Measurements from ENCODE around the gene C20orf204. TPM values are rescaled to one million over a fixed set of nuclear protein-coding genes. Genes with fewer than 3 reads are reported as not detected.

Gene C20orf204
- total and polyA plus RNA-seq, 2 of the 8 experiments (the other 6 are each of a cell fraction or from before 2014, with no cell fraction given) = 0.39 to 0.52 TPM

DNA sequence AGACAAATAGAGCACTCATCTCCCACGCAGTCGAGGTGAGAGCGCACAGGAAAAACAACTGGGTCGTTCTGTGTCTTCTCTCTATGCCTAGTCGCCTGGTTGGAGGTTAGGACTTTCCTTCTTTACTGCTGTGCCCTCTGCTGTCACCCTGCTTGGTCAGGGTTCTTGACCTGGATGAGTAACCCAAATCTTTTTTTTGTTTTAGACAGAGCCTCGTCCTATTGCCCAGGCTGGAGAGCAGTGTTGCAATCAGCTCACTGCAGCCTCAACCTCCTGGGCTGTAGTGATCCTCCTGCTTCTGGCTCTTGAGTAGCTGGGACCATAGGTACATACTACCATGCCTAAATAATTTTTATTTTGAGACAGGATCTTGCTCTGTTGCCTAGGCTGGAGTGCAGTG is 30.6 kb upstream of the C20orf204 start:
- DNase-seq (ENCODE audit: low read depth in 1 of 2, low spot score in 2 of 2) (no peak), FAIRE-seq (no peak)
- TF ChIP-seq MAFK (IDR thresholded peaks at IDR 0.05; ENCODE audit: low read depth, low read length) (no peak), SRF (IDR thresholded peaks at IDR 0.05; ENCODE audit: low read depth, low read length) (no peak), YY1 (IDR thresholded peaks at IDR 0.05; ENCODE audit: low read depth, low read length) (no peak), BCL11A (IDR thresholded peaks at IDR 0.05; ENCODE audit: low read depth in 2 of 2, low read length in 2 of 2) (no peak), POLR2AphosphoS5 (IDR thresholded peaks at IDR 0.05; ENCODE audit: low read depth, low read length) (no peak), KDM4A (IDR thresholded peaks at IDR 0.05; ENCODE audit: low read depth, low read length, severe bottlenecking) (no peak), ASH2L (IDR thresholded peaks at IDR 0.05; ENCODE audit: low read length) (no peak), POU5F1 (IDR thresholded peaks at IDR 0.05; ENCODE audit: low read depth, low read length) (no peak), ZNF274 (IDR thresholded peaks at IDR 0.05; ENCODE audit: borderline replicate concordance, extremely low read depth, low read length) (no peak), JUND (IDR thresholded peaks at IDR 0.05; ENCODE audit: low read length) (no peak)
- TF ChIP-seq, protein P1, sequence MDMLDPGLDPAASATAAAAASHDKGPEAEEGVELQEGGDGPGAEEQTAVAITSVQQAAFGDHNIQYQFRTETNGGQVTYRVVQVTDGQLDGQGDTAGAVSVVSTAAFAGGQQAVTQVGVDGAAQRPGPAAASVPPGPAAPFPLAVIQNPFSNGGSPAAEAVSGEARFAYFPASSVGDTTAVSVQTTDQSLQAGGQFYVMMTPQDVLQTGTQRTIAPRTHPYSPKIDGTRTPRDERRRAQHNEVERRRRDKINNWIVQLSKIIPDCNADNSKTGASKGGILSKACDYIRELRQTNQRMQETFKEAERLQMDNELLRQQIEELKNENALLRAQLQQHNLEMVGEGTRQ (IDR thresholded peaks at IDR 0.05; ENCODE audit: low read length) = no peak
- TF ChIP-seq, protein P2, sequence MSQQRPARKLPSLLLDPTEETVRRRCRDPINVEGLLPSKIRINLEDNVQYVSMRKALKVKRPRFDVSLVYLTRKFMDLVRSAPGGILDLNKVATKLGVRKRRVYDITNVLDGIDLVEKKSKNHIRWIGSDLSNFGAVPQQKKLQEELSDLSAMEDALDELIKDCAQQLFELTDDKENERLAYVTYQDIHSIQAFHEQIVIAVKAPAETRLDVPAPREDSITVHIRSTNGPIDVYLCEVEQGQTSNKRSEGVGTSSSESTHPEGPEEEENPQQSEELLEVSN (IDR thresholded peaks at IDR 0.05) = no peak
- H3K4ac ChIP-seq (replicated peaks; ENCODE audit: insufficient read length, low read depth, low read length) = no peak overlapping the region
- no peak overlapping the region for H2BK5ac ChIP-seq (ENCODE audit: low read depth, low read length)
- H2BK120ac ChIP-seq (replicated peaks; ENCODE audit: low read depth, low read length) = no peak overlapping the region
- WGBS, 2 experiments (ENCODE audit: extremely low coverage in 1 of 2, insufficient coverage in 1 of 2, insufficient read length in 1 of 2, insufficient replicate concordance in 2 of 2, low coverage in 1 of 2, low lambda C conversion rate in 2 of 2, missing lambda C conversion rate in 1 of 2) = 93% methylated on average over 6 of the region's 6 CpGs; no CpG with 5 or more reads in 1 of the 2 experiments
- H2BK12ac ChIP-seq (ENCODE audit: low read depth, low read length) = no peak overlapping the region
- no peak overlapping the region for H4K91ac ChIP-seq (replicated peaks; ENCODE audit: insufficient read length, low read length)
- no peaks in the 10 kb centered on the region for H3K4me1 ChIP-seq (replicated peaks in 1 of 4; ENCODE audit: control insufficient read depth in 3 of 4, insufficient read depth in 4 of 4, low read length in 3 of 4)
- no peak overlapping the region for H3K23ac ChIP-seq (ENCODE audit: insufficient read length)
- H3K79me2 ChIP-seq (ENCODE audit: control insufficient read depth in 1 of 2, insufficient read depth in 2 of 2, low read length in 2 of 2) = peaks cover 0 to 5% of the 10 kb centered on the region in 2 experiments; a peak in 2 of 4 replicates
- POLR2A ChIA-PET (ENCODE audit: partially characterized antibody) = no interaction called here
- H2AFZ ChIP-seq (ENCODE audit: low read length) = no peak overlapping the region
- no peak overlapping the region for H3K4me2 ChIP-seq (ENCODE audit: insufficient read depth in 1 of 2, low read depth in 2 of 2, low read length in 2 of 2)
- H2BK15ac ChIP-seq (ENCODE audit: low read length) = no peak overlapping the region
- H3K27ac ChIP-seq (ENCODE audit: low read depth, low read length) = no peak overlapping the region
- peaks cover 7% of the 10 kb centered on the region for H3K79me1 ChIP-seq (ENCODE audit: low read depth, low read length)
- no peaks in the 10 kb centered on the region for H3K27me3 ChIP-seq (replicated peaks in 1 of 4; ENCODE audit: control insufficient read depth in 3 of 4, extremely low read depth in 1 of 4, insufficient read depth in 3 of 4, low read length in 3 of 4)
- H3K56ac ChIP-seq (replicated peaks; ENCODE audit: insufficient read length, low read depth, low read length) = no peak overlapping the region
- no peaks in the 10 kb centered on the region for H3K23me2 ChIP-seq (ENCODE audit: low read depth, low read length)
- H3K18ac ChIP-seq (ENCODE audit: extremely low read depth, low read length) = no peak overlapping the region
- H3K14ac ChIP-seq (ENCODE audit: insufficient read length) = no peak overlapping the region
- no peaks in the 10 kb centered on the region for H3K9me3 ChIP-seq (ENCODE audit: insufficient read depth in 2 of 2, low read depth in 1 of 2, low read length in 1 of 2)
- CTCF ChIA-PET (ENCODE audit: partially characterized antibody) = interaction anchor here (1.1 kb wide), 1 partner anchor 25 kb away, joined by 4 read pairs; the partner anchor contains the start of gene PRPF6
- H3K36me3 ChIP-seq (ENCODE audit: control insufficient read depth in 2 of 4, insufficient read depth in 4 of 4, low read length in 3 of 4) = peaks cover 10 to 50% (median 25%) of the 10 kb centered on the region in 4 experiments; a peak in 7 of 8 replicates
- no peak overlapping the region for H2AK5ac ChIP-seq (ENCODE audit: low read depth, low read length)
- H3K9ac ChIP-seq (replicated peaks in 1 of 4; ENCODE audit: extremely low read depth in 1 of 4, low read depth in 3 of 4, low read length in 3 of 4) = no peak overlapping the region
- no peak overlapping the region for H3K4me3 ChIP-seq (ENCODE audit: extremely low read depth in 1 of 4, insufficient read depth in 2 of 4, low read depth in 3 of 4, low read length in 4 of 4)
- H2BK20ac ChIP-seq (ENCODE audit: low read length) = no peak overlapping the region
- H4K20me1 ChIP-seq (replicated peaks in 1 of 2; ENCODE audit: control insufficient read depth in 1 of 2, insufficient read depth in 2 of 2, low read length in 2 of 2) = peaks cover 11 to 13% of the 10 kb centered on the region in 2 experiments
- no peak overlapping the region for H4K5ac ChIP-seq (ENCODE audit: insufficient read length, low read depth, low read length)
- H4K8ac ChIP-seq (ENCODE audit: extremely low read depth, insufficient read depth, low read length) = no peak overlapping the region
